OCI-LY7 (cell line): ENCODE results near the gene TMEM119.

Experiments
- EZH2phosphoT487 ChIP-seq: fragments of 200-600 bp; sonication (generic); IDR thresholded peaks from 2 replicates; pipeline ENCODE4 v1.6.1; 2018; ENCODE audit warnings: low read depth, borderline replicate concordance, mild to moderate bottlenecking, mixed run types, antibody characterized with exemption, low read length, moderate library complexity, mixed read lengths
- TF ChIP-seq, protein P1 (sequence below): fragments of 200-600 bp; sonication (generic); conservative IDR thresholded peaks from 2 replicates; pipeline ENCODE4 v1.5.1; 2014; ENCODE audit warnings: mild to moderate bottlenecking, antibody characterized with exemption, low read length, moderate library complexity, mixed read lengths

DNA sequence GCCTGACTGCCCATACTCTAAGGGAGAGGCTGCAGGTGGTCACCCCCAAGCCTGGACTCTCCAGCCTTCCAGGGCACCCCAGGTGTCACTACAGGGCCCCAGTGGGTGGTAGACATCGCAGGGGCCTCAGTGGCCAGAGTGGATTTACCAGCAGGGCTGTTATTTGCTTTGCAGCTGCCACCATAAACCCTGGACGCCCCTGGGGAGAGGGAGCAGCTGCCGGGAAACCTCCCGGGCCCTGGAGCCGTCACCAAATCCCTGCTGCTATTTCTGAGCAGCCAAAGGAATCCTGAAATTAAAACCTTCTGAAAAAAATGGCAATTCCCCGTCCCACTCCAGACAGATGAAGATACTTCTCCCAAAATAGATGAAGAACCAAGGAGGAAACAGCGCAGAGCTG lies 13.9 kb downstream of the TMEM119 start:
- TF ChIP-seq, protein P1, sequence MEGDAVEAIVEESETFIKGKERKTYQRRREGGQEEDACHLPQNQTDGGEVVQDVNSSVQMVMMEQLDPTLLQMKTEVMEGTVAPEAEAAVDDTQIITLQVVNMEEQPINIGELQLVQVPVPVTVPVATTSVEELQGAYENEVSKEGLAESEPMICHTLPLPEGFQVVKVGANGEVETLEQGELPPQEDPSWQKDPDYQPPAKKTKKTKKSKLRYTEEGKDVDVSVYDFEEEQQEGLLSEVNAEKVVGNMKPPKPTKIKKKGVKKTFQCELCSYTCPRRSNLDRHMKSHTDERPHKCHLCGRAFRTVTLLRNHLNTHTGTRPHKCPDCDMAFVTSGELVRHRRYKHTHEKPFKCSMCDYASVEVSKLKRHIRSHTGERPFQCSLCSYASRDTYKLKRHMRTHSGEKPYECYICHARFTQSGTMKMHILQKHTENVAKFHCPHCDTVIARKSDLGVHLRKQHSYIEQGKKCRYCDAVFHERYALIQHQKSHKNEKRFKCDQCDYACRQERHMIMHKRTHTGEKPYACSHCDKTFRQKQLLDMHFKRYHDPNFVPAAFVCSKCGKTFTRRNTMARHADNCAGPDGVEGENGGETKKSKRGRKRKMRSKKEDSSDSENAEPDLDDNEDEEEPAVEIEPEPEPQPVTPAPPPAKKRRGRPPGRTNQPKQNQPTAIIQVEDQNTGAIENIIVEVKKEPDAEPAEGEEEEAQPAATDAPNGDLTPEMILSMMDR: no peak
- TF ChIP-seq EZH2phosphoT487: no peak
